ENCODE data around the gene TMEM272. TPM values are rescaled to one million over a fixed set of nuclear protein-coding genes. Genes with fewer than 3 reads are reported as not detected.

The TMEM272 gene
- total and polyA plus RNA-seq, 7 donors, result 0.17 to 0.49 (median 0.27) TPM; not detected in 1

DNA sequence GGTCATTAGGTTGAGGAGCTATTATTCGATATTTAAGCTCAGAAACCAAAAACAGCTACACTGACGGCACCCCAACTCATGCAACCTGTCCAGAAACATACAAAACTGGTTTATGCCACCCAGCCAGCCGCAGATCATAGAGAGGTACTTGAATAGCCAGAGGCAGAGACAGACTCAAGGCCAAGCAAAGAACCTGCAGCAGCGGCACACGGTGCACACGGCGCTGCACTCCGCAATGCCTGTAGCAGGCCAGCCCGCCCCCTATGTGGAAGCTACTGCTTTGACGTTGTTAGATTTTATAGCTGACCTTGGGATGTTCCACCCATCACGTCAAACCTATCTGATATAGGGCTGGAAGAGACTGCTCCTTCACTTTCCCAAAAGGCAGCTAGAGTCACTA lies 29.1 kb downstream of the TMEM272 start:
- H3K4me3 ChIP-seq, result no peak overlapping the region
- WGBS, 3 donors, result 86 to 88% (median 86%) methylated on average over 11 of the region's 11 CpGs
- TF ChIP-seq, protein P1, sequence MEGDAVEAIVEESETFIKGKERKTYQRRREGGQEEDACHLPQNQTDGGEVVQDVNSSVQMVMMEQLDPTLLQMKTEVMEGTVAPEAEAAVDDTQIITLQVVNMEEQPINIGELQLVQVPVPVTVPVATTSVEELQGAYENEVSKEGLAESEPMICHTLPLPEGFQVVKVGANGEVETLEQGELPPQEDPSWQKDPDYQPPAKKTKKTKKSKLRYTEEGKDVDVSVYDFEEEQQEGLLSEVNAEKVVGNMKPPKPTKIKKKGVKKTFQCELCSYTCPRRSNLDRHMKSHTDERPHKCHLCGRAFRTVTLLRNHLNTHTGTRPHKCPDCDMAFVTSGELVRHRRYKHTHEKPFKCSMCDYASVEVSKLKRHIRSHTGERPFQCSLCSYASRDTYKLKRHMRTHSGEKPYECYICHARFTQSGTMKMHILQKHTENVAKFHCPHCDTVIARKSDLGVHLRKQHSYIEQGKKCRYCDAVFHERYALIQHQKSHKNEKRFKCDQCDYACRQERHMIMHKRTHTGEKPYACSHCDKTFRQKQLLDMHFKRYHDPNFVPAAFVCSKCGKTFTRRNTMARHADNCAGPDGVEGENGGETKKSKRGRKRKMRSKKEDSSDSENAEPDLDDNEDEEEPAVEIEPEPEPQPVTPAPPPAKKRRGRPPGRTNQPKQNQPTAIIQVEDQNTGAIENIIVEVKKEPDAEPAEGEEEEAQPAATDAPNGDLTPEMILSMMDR (IDR thresholded peaks at IDR 0.05), result no peak
- no peaks in the 10 kb centered on the region for H3K27me3 ChIP-seq (ENCODE audit: insufficient read depth in 3 of 3, low read length in 2 of 3)
- ATAC-seq (no peak), DNase-seq (no peak)
- intact Hi-C loops (cut with DNase I), result loop anchor here (2.0 kb wide), 1 partner anchor 313 kb away; the partner anchor contains the start of gene NEK5 (in 2 of the 2)
- no peak overlapping the region for H3K27ac ChIP-seq
- H3K4me1 ChIP-seq, result peaks cover 14% of the 10 kb centered on the region
- H3K36me3 ChIP-seq (ENCODE audit: insufficient read depth in 1 of 2, low read depth in 1 of 2), result no peaks in the 10 kb centered on the region
- no peaks in the 10 kb centered on the region for H3K9me3 ChIP-seq

DNA sequence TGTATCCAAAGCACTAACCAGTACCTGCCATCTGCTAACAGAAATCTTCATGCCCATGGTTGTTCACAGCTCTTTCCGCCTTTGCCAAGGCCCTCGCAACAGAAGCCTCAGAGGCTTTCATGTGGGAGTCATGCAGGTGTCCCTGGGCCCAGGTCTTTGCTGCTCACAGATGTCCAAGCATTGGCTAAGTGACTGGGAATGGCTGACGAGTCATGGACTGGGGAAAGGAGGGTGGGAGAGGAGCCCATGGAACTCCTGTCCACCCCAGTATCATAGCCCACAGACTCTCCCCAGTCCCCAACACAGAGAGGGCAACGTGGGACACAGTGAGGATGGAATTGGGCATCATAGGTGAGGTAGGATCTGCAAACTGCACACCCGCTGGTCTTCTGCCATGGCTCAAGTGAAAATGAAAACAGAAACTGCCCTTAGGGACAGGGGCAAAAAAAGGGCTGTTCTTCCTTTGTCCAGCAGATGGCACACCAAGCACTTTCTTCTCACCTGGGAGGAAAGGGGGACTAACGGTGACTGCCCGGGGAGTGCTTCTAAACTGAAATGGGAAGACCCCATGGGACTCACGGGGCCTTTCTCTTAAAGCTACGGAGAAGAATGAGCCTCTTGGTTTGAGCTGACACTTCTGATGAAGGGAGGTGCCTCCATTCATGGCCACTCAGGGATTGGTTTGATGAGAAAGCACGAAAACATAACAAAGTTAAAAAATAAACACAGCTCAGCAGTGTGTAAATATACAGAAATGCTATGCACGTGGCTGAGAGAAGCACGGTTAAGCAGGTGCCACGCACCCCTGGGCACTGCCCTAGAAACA lies 29.9 kb downstream of the TMEM272 start:
- Histone ChIP-seq H3K27ac (no peak overlapping the region), H3K4me1 (peaks cover 14% of the 10 kb centered on the region), H3K4me3 (peak overlapping the region; percentile 22), H3K36me3 (ENCODE audit: insufficient read depth in 1 of 2, low read depth in 1 of 2) (no peaks in the 10 kb centered on the region), H3K27me3 (ENCODE audit: insufficient read depth in 3 of 3, low read length in 2 of 3) (no peaks in the 10 kb centered on the region), H3K9me3 (no peaks in the 10 kb centered on the region)
- ATAC-seq (peak; percentile 55 to 78 (median 70)), DNase-seq (peak; percentile 29 to 68)
- intact Hi-C loops (cut with DNase I), result loop anchor here (2.0 kb wide), 1 partner anchor 314 kb away; the partner anchor contains the start of gene NEK5 (in 2 of the 2)
- 22 to 31% (median 28%) methylated on average over 13 of the region's 13 CpGs for WGBS, 3 donors
- TF ChIP-seq, protein P1 (IDR thresholded peaks at IDR 0.05), result peak; percentile 74

DNA sequence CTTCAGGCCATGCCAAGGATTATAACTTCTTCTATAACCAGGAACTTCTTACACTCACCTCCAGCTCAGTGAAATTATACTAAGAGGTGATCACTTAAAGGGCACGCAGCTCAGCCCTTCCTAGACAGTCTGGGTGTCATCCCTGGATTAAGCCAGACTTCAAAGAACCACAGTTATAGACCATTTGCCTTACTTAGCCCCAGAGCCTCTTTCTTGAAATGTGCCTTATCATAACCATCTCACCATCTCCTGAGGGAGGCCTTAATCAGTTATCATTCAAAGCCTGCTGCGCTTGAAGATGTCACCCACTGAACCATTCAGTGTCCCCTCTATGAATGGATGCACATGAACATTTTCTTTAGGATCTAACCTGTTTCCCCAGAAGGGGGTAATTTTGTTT lies 30.9 kb downstream of the TMEM272 start:
- peaks cover 14% of the 10 kb centered on the region for H3K4me1 ChIP-seq
- no peak for DNase-seq
- no peaks in the 10 kb centered on the region for H3K27me3 ChIP-seq (ENCODE audit: insufficient read depth in 3 of 3, low read length in 2 of 3)
- TF ChIP-seq, protein P1 (IDR thresholded peaks at IDR 0.05), result no peak
- no peaks in the 10 kb centered on the region for H3K36me3 ChIP-seq (ENCODE audit: insufficient read depth in 1 of 2, low read depth in 1 of 2)
- no peak overlapping the region for H3K4me3 ChIP-seq
- ATAC-seq, result no peak
- H3K27ac ChIP-seq, result no peak overlapping the region
- no peaks in the 10 kb centered on the region for H3K9me3 ChIP-seq
- WGBS, 3 donors, result 97 to 100% (median 98%) methylated on average over 2 of the region's 2 CpGs
- intact Hi-C loops (cut with DNase I), result loop anchor here (2.0 kb wide), 1 partner anchor 315 kb away; the partner anchor contains the start of gene NEK5 (in 2 of the 2)

DNA sequence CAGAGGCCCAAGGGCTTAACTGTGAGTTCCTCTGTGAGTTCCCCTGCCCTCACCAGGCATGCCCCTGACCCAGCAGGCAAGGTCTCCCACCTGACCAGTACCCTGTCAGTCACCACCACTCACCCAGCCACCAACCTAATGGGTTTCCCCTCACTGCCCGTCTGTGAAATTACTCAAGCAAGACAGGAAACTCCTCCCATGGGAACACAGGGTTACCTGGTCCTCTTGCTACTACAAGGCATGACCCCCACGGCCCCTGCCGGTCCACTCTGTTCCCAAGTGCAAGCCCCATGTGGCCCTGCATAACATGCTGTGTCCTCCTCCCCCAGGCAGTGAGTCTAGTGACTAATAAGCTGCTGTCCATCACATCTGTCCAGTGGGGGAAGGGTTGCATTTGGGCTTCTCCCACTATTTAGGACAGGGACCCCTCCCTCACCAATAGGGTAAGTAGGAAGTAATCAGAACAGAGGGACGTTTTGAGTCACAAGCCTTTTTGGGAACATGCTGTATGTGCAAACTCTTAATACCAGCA lies 33.0 kb downstream of the TMEM272 start:
- no peak for DNase-seq
- ATAC-seq, result peak in 1 of 4 donors; percentile 27
- 51 to 60% (median 58%) methylated on average over 4 of the region's 4 CpGs for WGBS, 3 donors

More for the DNA sequence above, 33.0 kb downstream of the TMEM272 start:
- intact Hi-C loops (cut with DNase I), result no loop called here
- Histone ChIP-seq H3K4me1 (peaks cover 6% of the 10 kb centered on the region), H3K9me3 (no peaks in the 10 kb centered on the region), H3K4me3 (no peak overlapping the region), H3K36me3 (ENCODE audit: insufficient read depth in 1 of 2, low read depth in 1 of 2) (no peaks in the 10 kb centered on the region), H3K27ac (no peak overlapping the region), H3K27me3 (ENCODE audit: insufficient read depth in 3 of 3, low read length in 2 of 3) (no peaks in the 10 kb centered on the region)
- TF ChIP-seq, protein P1 (IDR thresholded peaks at IDR 0.05), result no peak

Data from psoas muscle (tissue), 8 donors.